SH-SY5Y (cell line): ENCODE measurements around the gene NKTR.

ENCODE experiments used
- GATA2 ChIP-seq: IDR thresholded peaks from 2 replicates; pipeline ENCODE4 v1.6.1; 2011; ENCODE audit warnings: mild to moderate bottlenecking, low read depth, low read length
- GATA3 ChIP-seq: IDR thresholded peaks from 2 replicates; pipeline ENCODE4 v1.6.1; 2011; ENCODE audit warnings: low read depth, mild to moderate bottlenecking, low read length, moderate library complexity

The NKTR gene

DNA sequence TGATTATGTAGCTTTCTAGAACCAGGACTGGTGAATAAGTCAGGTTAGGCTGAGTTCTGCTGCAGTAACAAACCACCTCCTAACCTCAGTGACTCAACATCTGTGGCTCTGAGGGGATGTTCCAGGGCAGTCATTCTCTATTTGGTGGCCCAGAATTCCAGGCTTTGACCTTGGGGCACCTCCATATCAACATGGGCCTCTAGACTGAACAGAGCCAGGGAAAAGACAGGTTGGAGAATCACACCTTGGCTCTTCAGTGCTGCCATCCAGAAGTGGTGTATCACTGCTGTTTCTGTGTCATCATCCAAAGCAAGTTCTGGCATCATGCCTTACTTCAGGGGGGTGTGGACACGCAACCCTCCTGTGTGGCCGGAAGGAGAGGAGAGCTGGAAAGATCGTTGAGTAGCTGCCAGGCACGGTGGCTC, 68.3 kb downstream of the NKTR start:
- no peak for TF ChIP-seq GATA2
- TF ChIP-seq GATA3: no peak

DNA sequence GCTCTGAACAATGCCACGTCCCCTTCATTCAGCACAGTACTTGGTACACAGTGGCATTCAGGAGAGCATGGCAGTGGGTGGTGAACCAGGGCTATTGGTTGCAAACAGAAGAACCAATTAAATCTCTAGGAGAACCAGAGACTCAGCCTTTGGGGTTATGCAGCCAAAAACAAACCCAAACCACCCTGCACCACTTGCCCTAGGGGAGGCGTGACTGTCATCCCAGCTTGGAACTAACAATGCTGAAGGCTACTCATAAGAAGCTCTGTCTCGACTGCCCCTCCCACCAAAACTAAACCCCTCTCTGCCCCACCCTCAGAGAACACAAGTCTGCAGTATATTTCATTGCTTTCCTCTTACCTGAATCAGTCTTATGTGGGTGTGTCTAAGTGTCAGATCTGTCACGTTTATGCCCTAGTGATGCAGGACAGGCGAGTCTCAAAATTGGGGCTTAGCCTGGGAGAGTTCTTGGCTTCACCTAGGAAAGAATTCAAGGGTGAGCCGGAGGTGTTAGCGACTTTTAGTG, 69.6 kb downstream of the NKTR start:
- TF ChIP-seq GATA3 (no peak), GATA2 (no peak)

DNA sequence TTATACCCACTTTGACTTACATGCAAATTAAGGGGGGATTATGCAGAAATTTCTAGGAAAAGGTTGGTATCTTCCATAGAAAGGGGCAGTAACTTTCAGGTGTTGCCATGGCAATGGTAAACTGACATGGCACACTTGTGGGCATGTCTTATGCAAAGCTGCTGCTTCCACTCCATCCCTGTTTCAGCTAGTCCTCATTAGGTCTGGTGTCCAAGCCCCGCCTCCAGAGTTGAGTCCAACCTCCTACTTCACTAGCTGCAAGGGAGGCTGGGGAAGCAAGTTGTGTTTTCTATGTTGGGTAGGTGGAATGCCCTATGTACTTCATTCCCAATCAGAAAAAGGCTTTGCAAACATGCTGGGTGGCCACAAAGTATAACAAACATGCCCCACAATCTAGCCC, 70.2 kb downstream of the NKTR start:
- TF ChIP-seq GATA3 (no peak), GATA2 (no peak)

DNA sequence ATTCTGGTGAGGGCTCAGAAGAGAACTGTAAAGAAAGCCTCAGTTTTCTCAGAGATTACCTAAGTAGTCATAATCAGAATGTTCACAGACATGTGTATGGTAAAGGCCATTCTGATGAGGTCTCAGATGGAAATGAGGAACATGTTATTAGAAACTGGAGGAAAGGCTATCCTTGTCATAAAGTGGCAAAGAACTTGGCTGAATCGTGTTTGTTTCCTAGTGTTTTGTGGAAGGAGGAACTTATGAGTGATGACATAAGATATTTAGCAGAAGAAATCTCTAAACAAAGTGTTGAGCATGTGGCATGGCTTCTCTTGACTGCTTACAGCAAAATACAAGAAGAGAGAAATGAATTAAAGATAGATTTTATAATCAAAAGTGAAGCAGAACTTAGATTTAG, 72.0 kb downstream of the NKTR start:
- TF ChIP-seq GATA3 (no peak), GATA2 (no peak)

DNA sequence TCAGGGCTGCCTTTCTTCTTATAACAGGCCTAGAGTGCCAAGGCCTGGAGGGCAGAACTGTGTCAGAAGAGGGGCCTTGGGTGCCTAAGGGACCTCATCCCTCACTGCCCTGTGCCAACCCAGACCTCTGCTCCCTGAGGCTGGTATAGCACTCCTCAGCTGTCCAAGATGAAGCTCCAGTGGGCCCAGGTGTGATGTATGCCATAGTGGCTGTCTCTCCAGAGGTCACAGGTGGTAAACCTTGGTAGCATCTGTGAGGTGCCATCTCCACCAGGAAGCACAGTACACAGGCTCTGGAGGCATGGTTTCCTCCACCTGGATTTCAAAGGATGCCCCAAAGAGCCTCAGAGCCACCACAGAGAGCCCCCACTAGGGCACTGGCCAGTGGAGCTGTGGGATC, 72.6 kb downstream of the NKTR start:
- TF ChIP-seq GATA2: no peak
- TF ChIP-seq GATA3: no peak

DNA sequence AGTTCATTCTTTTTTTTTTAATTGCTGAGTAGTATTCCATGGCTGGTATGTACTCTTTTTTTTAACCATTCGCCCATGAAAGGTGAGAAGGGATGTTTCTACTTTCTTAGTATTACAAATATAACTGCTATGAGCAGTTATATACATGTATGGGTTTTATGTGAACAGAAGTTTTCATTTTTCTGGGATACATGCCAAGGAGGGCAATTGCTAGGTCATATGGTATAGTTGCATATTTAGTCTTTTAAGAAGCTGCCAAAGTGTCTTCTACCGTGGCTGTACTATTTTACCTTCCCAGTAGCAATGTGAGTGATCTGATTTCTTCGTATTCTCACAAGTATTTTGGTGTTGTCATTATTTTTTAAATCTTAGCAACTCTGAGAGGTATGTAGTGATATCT, 73.7 kb downstream of the NKTR start:
- no peak for TF ChIP-seq GATA2
- TF ChIP-seq GATA3: no peak

DNA sequence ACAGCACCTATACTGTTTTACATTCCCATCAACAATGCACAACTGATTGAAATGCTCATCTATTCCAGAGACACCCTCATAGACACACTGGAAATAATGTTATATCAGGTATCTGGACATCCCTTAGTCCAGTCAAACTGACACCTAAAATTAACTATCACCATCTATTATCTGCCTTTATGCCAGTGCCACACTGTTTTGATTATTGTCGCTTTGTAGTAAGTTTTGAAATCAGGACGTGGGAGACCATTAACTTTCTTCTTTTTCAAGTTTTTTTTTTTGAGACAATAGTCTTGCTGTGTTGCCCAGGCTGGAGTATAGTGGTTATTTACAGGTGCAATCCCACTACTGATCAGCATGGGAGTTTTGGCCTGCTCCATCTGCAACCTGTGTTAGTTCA, 75.4 kb downstream of the NKTR start:
- no peak for TF ChIP-seq GATA3
- TF ChIP-seq GATA2: no peak

DNA sequence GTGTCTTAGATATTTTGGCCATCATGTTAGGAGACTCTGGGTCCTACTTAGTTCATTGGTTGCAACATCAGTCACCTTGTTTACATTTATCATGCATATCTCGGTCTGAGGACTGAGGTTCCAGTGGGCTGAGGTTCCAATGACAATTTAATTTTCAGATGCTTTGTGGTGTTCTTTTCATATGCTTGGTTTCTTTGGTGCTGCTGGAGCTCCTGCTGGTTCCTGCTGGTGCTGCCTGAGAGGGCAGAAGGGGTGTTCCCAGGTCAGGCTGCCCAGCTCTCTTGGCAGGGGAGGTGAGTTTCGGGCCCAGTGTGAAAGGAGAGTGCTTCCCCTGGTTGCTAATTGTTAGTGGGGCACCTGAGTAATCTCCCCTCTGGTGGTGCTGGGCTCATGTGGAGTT, 78.0 kb downstream of the NKTR start:
- TF ChIP-seq GATA2: no peak
- no peak for TF ChIP-seq GATA3

DNA sequence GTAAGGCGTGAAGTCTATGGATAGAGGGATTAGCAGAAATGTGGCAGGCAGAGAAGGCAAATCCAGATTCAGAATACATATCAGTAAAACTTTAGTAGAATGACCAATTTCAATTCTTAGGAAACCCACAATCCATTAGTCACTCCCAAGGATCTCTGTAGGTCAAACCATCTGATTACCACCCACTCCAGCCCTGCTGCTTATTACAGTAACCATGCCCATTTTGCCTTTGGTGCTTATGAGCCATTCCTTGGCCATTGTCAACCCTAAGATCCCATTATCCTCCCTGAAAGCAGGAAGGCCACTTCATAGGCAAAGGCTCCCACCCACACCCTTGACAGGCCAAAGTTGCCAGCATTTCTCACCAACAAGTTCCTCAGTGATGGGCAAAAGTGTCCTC, 79.8 kb downstream of the NKTR start:
- TF ChIP-seq GATA2 (no peak), GATA3 (no peak)

DNA sequence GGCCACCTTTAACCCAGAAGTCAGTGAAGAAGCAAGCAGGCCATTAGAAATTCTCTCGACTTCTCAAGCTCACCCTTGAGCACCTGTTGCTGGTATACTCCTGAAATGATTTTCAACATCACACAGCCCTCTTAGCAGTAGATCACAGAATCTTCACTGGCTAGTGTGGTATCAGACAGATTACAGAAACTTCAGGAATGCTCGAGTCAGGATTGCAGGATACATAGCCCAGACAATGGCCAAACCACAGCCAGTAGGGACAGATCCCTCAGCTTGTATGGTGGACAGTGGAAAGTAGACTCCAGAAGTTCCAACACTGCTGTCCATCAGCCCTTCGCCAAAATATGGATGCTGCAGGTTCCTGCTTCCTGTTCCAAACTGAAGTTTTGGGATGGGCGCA, 80.3 kb downstream of the NKTR start:
- TF ChIP-seq GATA3: no peak
- TF ChIP-seq GATA2: no peak

DNA sequence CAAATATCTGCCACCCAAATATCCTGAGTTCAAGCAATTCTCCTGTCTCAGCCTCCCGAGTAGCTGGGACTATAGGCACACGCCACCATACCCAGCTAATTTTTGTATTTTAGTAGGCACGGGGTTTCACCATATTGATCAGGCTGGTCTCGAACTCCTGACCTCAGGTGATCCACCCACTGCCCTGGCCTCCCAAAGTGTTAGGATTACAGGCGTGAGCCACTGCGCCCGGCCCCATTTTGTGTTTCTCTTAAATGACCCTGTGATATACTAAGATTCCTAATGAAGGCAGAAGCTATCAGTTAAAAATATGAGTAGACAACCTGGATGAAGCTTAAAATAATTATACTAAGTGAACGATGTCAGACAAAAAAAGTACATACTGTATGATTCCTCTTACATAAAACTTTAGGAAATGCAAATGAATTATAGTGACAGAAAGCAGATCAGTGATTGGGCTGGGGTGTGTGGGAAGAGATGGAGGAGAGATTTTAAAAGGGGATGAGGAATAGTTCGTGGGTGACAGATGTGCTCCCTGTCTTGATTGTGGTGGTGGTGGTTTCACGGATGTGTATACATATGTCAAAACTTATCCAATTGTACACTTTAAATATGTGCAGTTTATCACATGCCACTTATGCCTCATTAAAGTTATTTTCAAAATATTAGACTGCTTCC, 81.0 kb downstream of the NKTR start:
- TF ChIP-seq GATA3 (no peak), GATA2 (no peak)

DNA sequence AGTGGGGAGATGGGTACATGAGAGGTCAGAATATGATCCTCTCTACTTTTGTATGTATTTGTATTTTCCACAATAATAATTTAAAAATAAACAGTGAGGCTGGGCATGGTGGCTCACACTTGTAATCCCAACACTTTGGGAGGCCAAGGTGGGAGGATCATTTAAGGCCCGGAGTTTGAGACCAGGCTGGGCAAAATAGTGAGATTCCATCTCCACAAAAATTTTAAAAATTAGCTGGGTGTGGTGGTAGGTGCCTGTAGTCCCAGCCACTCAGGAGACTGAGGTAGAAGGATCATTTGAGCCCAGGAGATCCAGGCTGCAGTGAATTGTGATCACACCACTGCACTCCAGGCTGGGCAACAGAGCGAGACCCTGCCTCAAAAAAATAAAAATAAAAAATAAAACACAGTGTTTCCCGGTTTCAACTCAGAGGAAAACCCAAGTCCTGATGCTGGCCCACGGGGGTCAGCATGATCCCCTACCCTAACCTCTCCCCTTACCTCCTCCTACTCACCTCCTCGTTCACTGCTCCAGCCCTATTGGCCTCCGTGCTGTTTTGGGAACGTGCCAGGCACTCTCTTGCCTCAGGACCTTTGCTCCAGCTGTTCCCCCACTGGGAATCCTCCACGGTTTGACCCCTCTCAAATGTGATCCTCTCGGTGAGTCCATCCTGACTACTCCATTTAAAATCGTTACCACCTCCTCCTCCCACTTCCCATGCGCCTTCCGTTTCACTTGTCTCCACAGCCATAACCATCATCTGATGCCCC, 82.0 kb downstream of the NKTR start:
- TF ChIP-seq GATA3 (no peak), GATA2 (no peak)

DNA sequence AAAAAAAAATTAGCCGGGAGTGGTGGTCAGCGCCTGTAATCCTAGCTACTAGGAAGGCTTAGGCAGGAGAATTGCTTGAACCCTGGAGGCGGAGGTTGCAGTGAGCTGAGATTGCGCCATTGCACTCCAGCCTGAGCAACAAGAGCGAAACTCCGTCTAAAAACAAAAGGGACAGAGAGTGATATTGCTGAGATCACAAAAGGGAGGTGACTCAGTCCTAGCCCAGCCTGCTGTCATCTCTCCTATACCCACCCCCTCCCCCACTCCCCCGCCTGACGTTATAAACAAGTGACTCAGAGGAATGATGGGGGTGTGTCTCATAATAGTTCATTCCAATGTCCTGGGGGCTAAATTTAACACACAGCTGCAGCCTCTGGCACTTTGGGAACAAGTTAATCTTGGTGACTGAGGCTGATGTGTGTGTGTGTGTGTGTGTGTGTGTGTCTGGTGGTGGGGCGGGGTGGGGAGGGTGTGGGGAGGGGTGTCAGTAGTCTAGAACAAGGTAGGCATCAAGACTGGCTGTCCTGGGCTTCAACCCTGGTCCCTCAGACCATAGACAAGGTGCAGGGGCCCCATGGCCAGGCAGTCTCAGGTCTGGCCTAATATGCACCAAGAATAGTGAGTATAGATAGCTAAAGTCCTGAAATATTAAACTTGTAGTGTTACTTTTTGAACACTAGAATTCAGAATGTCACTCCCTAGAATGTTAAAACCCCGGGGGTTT, 83.6 kb downstream of the NKTR start:
- no peak for TF ChIP-seq GATA3
- no peak for TF ChIP-seq GATA2

DNA sequence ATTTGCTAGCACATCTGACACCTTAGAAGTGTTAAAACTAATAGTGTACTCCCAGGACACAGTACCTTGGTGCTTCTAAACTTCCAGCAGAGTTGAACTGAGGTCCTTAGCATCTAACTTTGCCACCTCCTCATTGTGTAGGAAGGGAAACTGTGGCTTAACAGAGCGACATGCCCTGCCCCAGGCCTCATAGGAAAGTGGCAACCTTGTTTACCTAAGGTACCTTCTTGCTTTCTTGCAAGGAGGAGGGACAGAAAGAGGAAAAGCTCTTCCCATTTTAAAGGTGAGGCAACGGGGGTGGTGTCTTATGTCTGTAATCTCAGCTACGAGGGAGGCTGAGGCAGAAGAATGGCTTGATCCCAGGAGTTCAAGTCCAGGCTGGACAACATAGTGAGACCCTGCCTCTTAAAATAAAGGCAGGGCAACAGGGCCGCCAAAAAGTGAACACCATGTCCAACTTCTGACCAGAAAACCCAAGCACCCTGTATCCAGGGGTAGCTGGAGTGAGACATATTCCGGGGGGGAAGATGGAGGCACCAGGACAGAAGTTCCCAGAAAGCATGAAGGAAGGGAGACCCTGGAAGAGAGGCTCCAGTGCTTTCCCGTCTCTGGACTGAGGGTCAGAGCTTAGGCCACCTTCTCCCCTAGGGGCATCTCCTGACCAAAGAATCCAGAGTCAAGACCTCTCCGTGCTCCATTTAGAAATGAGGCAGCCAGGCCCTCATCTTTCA, 84.3 kb downstream of the NKTR start:
- TF ChIP-seq GATA3: no peak
- no peak for TF ChIP-seq GATA2

DNA sequence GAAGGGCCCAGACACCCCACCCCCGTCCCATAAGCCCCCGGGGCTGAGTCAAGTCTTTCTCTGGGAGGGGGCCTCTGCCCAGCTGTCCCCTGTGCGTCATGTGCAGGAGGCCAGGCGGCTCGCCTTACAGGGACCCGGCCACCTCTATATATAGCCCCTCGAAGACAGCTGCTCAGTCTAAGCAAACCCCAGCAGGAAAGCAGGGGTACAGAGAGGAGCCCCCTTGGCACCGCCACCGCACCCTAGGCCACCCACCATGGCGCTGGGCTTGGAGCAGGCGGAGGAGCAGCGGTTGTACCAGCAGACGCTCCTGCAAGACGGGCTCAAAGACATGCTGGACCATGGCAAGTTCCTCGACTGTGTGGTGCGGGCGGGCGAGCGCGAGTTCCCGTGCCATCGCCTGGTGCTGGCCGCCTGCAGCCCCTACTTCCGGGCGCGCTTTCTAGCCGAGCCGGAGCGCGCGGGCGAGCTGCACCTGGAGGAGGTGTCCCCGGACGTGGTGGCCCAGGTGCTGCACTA, 84.9 kb downstream of the NKTR start, which contains the start of gene KLHL40:
TSS of gene KLHL40 (plus strand) at position 175 of the 519 bp plus-strand sequence. CDS start at position 257, 82 bp downstream.
- TF ChIP-seq GATA3 (no peak), GATA2 (no peak)
